Sigmoid colon (tissue), 7 donors: ENCODE measurements around the gene CA11. TPM values are rescaled to one million over a fixed set of nuclear protein-coding genes. Genes with fewer than 3 reads are reported as not detected.

Experiments
- DNase-seq: peaks from one replicate; pipeline ENCODE4 v3.0.0-alpha.2; 2019
- H3K27ac ChIP-seq, 4 donors: fragments of 200-600 bp; sonication (generic); one replicate each; pipeline ENCODE4 v1.5.1; 2016 to 2019; ENCODE audit warnings: mild to moderate bottlenecking in 1 of 4
- H3K27me3 ChIP-seq, 3 donors: fragments of 200-600 bp; sonication (generic); one replicate each; pipeline ENCODE4 v1.5.1; 2019; ENCODE audit warnings: mild to moderate bottlenecking in 1 of 3
- H3K36me3 ChIP-seq, 4 donors: fragments of 200-600 bp; sonication (generic); one replicate each; pipeline ENCODE4 v1.5.1; 2016 to 2019
- H3K4me1 ChIP-seq, 4 donors: fragments of 200-600 bp; sonication (generic); one replicate each; pipeline ENCODE4 v1.5.1; 2017 to 2019
- H3K4me3 ChIP-seq, 4 donors: fragments of 200-600 bp; sonication (generic); one replicate each; pipeline ENCODE4 v1.5.1; 2017 to 2019; ENCODE audit warnings: mild to moderate bottlenecking in 2 of 4, moderate library complexity in 1 of 4
- H3K9me3 ChIP-seq, 4 donors: fragments of 200-600 bp in 3 of 4; sonication (generic) in 3 of 4; one replicate each; pipeline versions ENCODE4 v1.5.1 to v1.6.1; 2013 to 2019
- EP300 ChIP-seq, 4 donors: sonication (generic); formaldehyde crosslinking; IDR thresholded peaks; one replicate each; pipeline ENCODE4 v1.6.1; 2017; ENCODE audit warnings: antibody characterized with exemption in 4 of 4
- POLR2A ChIP-seq, 2 donors: fragments of 450-650 bp; IDR thresholded peaks; one replicate each; pipeline ENCODE4 v1.6.1; 2016; ENCODE audit warnings: antibody characterized with exemption in 2 of 2, mild to moderate bottlenecking in 2 of 2, moderate library complexity in 2 of 2
- POLR2AphosphoS5 ChIP-seq, 4 donors: sonication (generic); formaldehyde crosslinking; IDR thresholded peaks; one replicate each; pipeline ENCODE4 v1.6.1; 2017; ENCODE audit warnings: antibody characterized with exemption in 4 of 4
- WGBS, 2 donors: extraction: QIAGEN DNeasy Blood & Tissue Kit; methylation state at CpG; one replicate each; pipeline ENCODE4 v1.1.7; 2013; 5-methylcytosine and 5-hydroxymethylcytosine counted together
- intact Hi-C: fragments of 100-400 bp; cut with DNase I; formaldehyde crosslinking; loops from one replicate; pipeline ENCODE4 v1.15.1; 2023
- polyA plus RNA-seq, 3 donors: library from polyadenylated mRNA; stranded (reverse); fragments of 200-250 nt; gene quantifications; one replicate each; pipeline ENCODE4 v1.2.3, GENCODE V29; 2013
- total RNA-seq, 4 donors: library from RNA; depleted of rRNA; stranded (reverse); fragments of >200 nt; gene quantifications; one replicate each; pipeline ENCODE4 v1.1.0, GENCODE V29; 2016
- TF ChIP-seq, protein P1 (sequence below), 4 experiments: fragments of 450-650 bp in 3 of 4; fragments of 200-600 bp in 1 of 4; IDR thresholded peaks; one replicate each; pipeline ENCODE4 v1.5.1; 2016 to 2019; ENCODE audit warnings: antibody characterized with exemption in 4 of 4, mild to moderate bottlenecking in 3 of 4, moderate library complexity in 2 of 4
- donor health status: healthy with polysubstance abuse.
- donor health status: Bipolar disorder and iron deficiency.
- donor health status: healthy.

The CA11 gene
- total and polyA plus RNA-seq, 7 donors: 2.1 to 29.6 (median 13.2) TPM

DNA sequence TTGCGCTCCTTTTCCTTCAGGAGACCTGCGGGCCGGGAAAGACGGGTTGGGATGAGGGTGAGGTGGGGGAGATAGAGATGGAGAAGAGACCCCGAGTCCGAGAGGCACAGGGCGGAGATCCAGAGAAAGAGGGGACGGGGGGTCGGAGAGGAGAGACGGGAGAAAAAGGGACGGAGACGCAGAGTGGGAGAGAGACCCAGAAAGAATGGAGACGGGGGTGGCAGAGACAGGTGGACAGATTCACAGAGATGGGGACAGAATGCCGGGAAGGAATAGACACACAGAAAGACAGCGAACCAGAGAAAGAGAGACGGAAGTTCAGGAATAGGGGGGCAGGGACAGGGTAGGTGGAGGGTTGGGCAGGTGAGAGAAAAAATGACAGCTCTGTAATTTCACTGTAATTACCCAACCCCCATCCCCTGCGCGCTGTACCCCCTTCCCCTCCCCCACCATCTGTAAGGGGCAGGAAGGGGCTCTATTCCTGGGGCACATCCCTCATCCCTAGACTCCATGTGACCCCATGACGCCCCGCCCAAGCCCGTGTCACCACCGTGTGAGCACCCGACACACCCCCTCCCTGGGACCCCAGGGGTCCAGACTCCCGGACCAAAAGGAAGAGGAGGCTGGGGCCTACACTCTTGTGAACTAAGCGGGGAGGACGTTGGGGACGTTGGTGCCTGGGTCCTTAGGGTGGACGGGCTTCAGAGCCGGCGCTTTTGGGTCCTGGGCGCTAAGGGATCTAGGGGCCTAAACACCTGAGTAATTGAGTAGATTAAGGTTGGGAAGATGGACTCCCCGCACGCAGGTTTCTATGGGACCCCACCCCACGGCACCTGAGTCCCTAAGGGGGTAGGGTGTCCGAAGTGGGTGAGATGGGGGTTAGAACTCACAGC, 9.8 kb downstream of the CA11 start:
- Histone ChIP-seq H3K4me3 (peak overlapping the region; percentile 54 to 89 (median 64)), H3K36me3 (peaks cover 0 to 19% (median 4%) of the 10 kb centered on the region in 4 donors), H3K27me3 (no peaks in the 10 kb centered on the region), H3K4me1 (peaks cover 0 to 56% (median 49%) of the 10 kb centered on the region in 4 donors), H3K27ac (peak overlapping the region; percentile 91 to 99 (median 96)), H3K9me3 (no peaks in the 10 kb centered on the region)
- DNase-seq: peak; percentile 78
- TF ChIP-seq, protein P1, sequence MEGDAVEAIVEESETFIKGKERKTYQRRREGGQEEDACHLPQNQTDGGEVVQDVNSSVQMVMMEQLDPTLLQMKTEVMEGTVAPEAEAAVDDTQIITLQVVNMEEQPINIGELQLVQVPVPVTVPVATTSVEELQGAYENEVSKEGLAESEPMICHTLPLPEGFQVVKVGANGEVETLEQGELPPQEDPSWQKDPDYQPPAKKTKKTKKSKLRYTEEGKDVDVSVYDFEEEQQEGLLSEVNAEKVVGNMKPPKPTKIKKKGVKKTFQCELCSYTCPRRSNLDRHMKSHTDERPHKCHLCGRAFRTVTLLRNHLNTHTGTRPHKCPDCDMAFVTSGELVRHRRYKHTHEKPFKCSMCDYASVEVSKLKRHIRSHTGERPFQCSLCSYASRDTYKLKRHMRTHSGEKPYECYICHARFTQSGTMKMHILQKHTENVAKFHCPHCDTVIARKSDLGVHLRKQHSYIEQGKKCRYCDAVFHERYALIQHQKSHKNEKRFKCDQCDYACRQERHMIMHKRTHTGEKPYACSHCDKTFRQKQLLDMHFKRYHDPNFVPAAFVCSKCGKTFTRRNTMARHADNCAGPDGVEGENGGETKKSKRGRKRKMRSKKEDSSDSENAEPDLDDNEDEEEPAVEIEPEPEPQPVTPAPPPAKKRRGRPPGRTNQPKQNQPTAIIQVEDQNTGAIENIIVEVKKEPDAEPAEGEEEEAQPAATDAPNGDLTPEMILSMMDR (IDR thresholded peaks at IDR 0.05): no peak
- TF ChIP-seq POLR2A (IDR thresholded peaks at IDR 0.05) (no peak), POLR2AphosphoS5 (IDR thresholded peaks at IDR 0.05) (no peak), EP300 (IDR thresholded peaks at IDR 0.05) (no peak)
- intact Hi-C loops: loop anchor here (10.0 kb wide), 2 partner anchors 329 to 839 kb away; partner anchors contain the start of genes FLT3LG and FTL
- WGBS, 2 donors: 1 to 2% methylated on average over 35 of the region's 35 CpGs

DNA sequence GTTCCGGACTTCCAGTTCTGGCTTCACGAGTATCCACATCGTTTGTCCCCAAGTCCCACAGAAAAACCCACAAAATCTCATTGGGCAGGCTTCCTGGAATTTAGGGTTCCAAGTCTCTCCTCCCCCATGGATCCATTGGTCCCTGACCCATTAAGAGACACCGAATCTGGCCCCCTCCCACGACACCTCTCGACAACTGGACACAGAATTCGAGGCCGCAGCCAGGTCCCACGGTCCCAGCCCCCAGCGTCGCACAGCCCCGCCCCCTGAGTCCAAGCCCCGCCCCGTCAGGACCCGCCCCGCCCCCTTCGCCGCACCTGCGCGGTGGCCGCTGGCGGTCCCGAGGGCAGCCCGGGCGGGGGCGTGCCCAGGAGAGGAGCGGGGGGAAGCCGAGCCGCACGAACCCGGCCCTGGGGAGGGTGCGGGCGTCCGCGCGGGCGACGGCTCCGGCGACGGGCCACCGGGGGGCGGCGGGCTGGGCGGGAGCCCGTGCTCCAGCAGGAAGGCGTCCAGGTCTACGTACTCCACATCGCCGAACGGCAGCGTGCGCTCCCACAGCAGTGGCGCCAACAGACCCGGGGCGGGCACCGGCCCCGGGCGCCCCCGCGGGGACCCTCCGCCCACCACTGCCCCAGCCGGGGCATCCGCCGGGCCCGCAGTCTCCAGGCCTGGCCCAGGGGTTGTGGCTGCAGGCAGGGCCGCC, 10.6 kb downstream of the CA11 start:
- Histone ChIP-seq H3K4me1 (peaks cover 0 to 64% (median 57%) of the 10 kb centered on the region in 4 donors), H3K27ac (peak overlapping the region; percentile 91 to 99 (median 96)), H3K36me3 (peaks cover 0 to 20% (median 4%) of the 10 kb centered on the region in 4 donors), H3K4me3 (peak overlapping the region; percentile 54 to 89 (median 64)), H3K27me3 (no peaks in the 10 kb centered on the region), H3K9me3 (no peaks in the 10 kb centered on the region)
- peak; percentile 88 for DNase-seq
- intact Hi-C loops: loop anchor here (10.0 kb wide), 2 partner anchors 329 to 839 kb away; partner anchors contain the start of genes FLT3LG and FTL
- TF ChIP-seq, protein P1 (IDR thresholded peaks at IDR 0.05): no peak
- TF ChIP-seq POLR2A (IDR thresholded peaks at IDR 0.05) (peak; percentile 51 to 52), POLR2AphosphoS5 (IDR thresholded peaks at IDR 0.05) (peak; percentile 62 to 92 (median 79))
- 1% methylated on average over 67 of the region's 67 CpGs for WGBS, 2 donors

DNA sequence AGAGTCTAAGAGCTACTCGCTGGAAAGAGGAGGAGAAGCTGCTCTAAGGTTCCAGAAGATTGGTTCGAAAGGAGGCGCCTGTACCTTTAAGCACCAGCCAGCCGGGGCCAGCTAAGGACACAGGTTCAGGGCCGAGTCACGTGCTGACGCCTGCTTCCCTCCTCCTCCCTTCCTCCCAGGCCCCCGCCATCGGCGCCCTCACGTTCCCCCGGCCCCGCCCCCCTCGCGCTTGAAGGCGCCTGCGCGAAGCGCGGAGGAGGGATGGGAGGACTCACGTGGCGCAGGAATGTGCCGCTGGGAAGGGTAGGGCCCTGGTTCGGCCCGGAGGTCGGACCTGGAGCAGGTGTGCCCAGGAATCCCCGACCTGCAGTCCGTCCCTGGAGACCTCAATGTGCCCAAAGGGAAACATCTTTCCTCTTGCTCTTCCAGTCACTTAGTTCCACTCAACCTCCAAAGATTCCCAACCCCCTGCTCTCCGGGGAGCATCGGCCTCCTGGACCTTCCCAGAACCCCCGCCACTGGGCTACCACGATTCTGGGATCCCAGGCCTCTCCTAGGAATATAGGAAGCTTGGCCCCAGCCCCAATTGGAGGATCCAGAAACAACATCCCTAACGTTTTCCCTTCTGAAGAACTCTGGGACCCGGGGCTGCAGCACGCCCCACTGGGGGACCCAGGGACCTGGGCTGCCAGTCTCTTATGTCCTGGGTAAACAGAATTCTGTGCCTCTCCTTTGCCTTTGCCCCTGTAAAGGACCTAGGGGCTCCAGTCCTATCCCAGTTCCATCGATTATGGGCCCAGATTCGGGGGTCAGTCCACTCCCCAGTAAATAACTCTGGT, 11.3 kb downstream of the CA11 start:
- H3K4me1 ChIP-seq: peaks cover 0 to 72% (median 65%) of the 10 kb centered on the region in 4 donors
- peak overlapping the region; percentile 9 to 89 (median 64) for H3K4me3 ChIP-seq
- H3K27me3 ChIP-seq: no peaks in the 10 kb centered on the region
- H3K36me3 ChIP-seq: peaks cover 0 to 20% (median 4%) of the 10 kb centered on the region in 4 donors
- 3 to 5% methylated on average over 37 of the region's 37 CpGs for WGBS, 2 donors
- DNase-seq: peak; percentile 99
- TF ChIP-seq, protein P1 (IDR thresholded peaks at IDR 0.05): no peak
- TF ChIP-seq EP300 (IDR thresholded peaks at IDR 0.05) (peak in 2 of 4 donors; percentile 46 to 89), POLR2AphosphoS5 (IDR thresholded peaks at IDR 0.05) (peak; percentile 59 to 92 (median 90)), POLR2A (IDR thresholded peaks at IDR 0.05) (peak; percentile 57 to 79)
- peak overlapping the region; percentile 91 to 99 (median 96) for H3K27ac ChIP-seq
- H3K9me3 ChIP-seq: no peaks in the 10 kb centered on the region
- intact Hi-C loops: loop anchor here (5.0 to 10.0 kb wide), 3 partner anchors 330 to 1183 kb away; partner anchors contain the start of genes FLT3LG, FTL and MED25

DNA sequence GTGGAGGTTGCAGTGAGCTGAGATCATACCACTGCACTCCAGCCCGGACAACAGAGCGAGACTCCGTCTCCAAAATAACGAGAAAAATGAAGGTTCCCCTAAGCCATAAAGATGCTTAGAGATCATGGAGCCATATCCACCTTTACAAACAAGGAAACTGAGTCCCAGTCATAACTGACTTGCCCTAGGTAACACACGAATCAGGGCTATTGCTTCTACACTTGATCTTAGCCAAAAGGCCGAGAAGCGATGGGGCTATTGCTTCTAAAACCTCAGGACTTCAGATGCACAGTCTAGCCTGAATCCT, 12.0 kb downstream of the CA11 start:
- no peaks in the 10 kb centered on the region for H3K9me3 ChIP-seq
- TF ChIP-seq POLR2A (IDR thresholded peaks at IDR 0.05): no peak
- TF ChIP-seq, protein P1 (IDR thresholded peaks at IDR 0.05): no peak
- TF ChIP-seq EP300 (IDR thresholded peaks at IDR 0.05): no peak
- no peak for TF ChIP-seq POLR2AphosphoS5 (IDR thresholded peaks at IDR 0.05)
- 39 to 58% methylated on average over 7 of the region's 7 CpGs for WGBS, 2 donors

More for the DNA sequence above, 12.0 kb downstream of the CA11 start:
- Histone ChIP-seq H3K27ac (peak overlapping the region; percentile 91 to 99 (median 96)), H3K4me1 (peaks cover 0 to 76% (median 67%) of the 10 kb centered on the region in 4 donors), H3K36me3 (peaks cover 0 to 20% (median 4%) of the 10 kb centered on the region in 4 donors), H3K4me3 (peak overlapping the region in 3 of 4 donors; percentile 61 to 89 (median 66)), H3K27me3 (no peaks in the 10 kb centered on the region)
- intact Hi-C loops: loop anchor here (5.0 to 10.0 kb wide), 3 partner anchors 331 to 1183 kb away; partner anchors contain the start of genes FLT3LG, FTL and MED25
- DNase-seq: no peak
